GM12878 (cell line): ENCODE results near the gene GRK5. TPM values are rescaled to one million over a fixed set of nuclear protein-coding genes. Genes with fewer than 3 reads are reported as not detected.

Experiments used
- ATAC-seq: fragments of 200-7000 bp; cut with Tn5 transposase; 3 replicates; pipeline ENCODE4 v1.9.1; 2020; ENCODE audit warnings: mild to moderate bottlenecking, moderate library complexity
- BruUV-seq: library from RNA; stranded (reverse); fragments of 400-500 nt; replicated peaks from 2 replicates; lab custom pipeline; 2021; lab: Mats Ljungman, UMichigan
- CTCF ChIA-PET: fragments of 300-600 bp; sonication (Branson Sonifier 250); formaldehyde crosslinking; extraction: SDS; loops from one replicate; lab custom pipeline; 2021; ENCODE audit warnings: inconsistent platforms; lab: Yijun Ruan, JAX
- POLR2A ChIA-PET: fragments of 350-600 bp; formaldehyde crosslinking; extraction: SDS; loops from one replicate; lab custom pipeline; 2021; ENCODE audit warnings: inconsistent platforms; lab: Charles Lee
- RAD21 ChIA-PET: fragments of 300-600 bp; sonication (Branson Sonifier 250); formaldehyde crosslinking; loops from one replicate; lab custom pipeline; 2023; ENCODE audit warnings: antibody characterized with exemption; ENCODE audit not compliant: unreplicated experiment; lab: Charles Lee
- SMC1A ChIA-PET: fragments of 300-600 bp; sonication (Branson Sonifier 250); formaldehyde crosslinking; loops from one replicate; lab custom pipeline; 2023; ENCODE audit not compliant: unreplicated experiment, uncharacterized antibody; lab: Charles Lee
- DNase-seq: peaks from one replicate; pipeline ENCODE4 v3.0.0-alpha.2; 2011; ENCODE audit warnings: low read depth, low spot score
- FAIRE-seq: peaks from 3 replicates; lab custom pipeline; 2011; peaks lifted over from hg19 to GRCh38; lab: Jason Lieb, UNC
- H2AFZ ChIP-seq: 2 replicates; pipeline ENCODE4 v1.6.0; 2011; ENCODE audit warnings: low read depth, low read length, control low read depth; ENCODE audit not compliant: control insufficient read depth
- H3K27ac ChIP-seq: 2 replicates; pipeline ENCODE4 v1.5.1; 2011; ENCODE audit warnings: control low read depth; ENCODE audit not compliant: control insufficient read depth, insufficient read depth
- H3K27me3 ChIP-seq, 2 experiments: replicated peaks in 1 of 2; 2 replicates each; pipeline versions ENCODE4 v1.6.0 to v1.6.1; 2011; ENCODE audit warnings: low read length in 1 of 2; ENCODE audit not compliant: control insufficient read depth in 2 of 2, insufficient read depth in 2 of 2
- H3K36me3 ChIP-seq, 2 experiments: 2 replicates each; pipeline ENCODE4 v1.5.1; 2011; ENCODE audit warnings: low read length in 1 of 2; ENCODE audit not compliant: control insufficient read depth in 2 of 2, insufficient read depth in 2 of 2
- H3K4me1 ChIP-seq: 2 replicates; pipeline ENCODE4 v1.6.1; 2011; ENCODE audit warnings: mild to moderate bottlenecking, low read length, moderate library complexity, mixed read lengths; ENCODE audit not compliant: control insufficient read depth, insufficient read depth
- H3K4me2 ChIP-seq: 2 replicates; pipeline ENCODE4 v1.6.0; 2011; ENCODE audit warnings: control low read depth; ENCODE audit not compliant: control insufficient read depth, insufficient read depth
- H3K4me3 ChIP-seq: fragments of 200-600 bp; sonication (generic); 2 replicates; pipeline ENCODE4 v1.5.1; 2016
- H3K79me2 ChIP-seq: 2 replicates; pipeline ENCODE4 v1.6.0; 2011; ENCODE audit warnings: low read length; ENCODE audit not compliant: control insufficient read depth, insufficient read depth
- H3K9ac ChIP-seq: 2 replicates; pipeline ENCODE4 v1.8.0; 2011; ENCODE audit warnings: low read length, control low read depth, mixed read lengths; ENCODE audit not compliant: control insufficient read depth, insufficient read depth
- H3K9me3 ChIP-seq: replicated peaks from 3 replicates; pipeline ENCODE4 v1.5.1; 2011; ENCODE audit warnings: mild to moderate bottlenecking, low read length; ENCODE audit not compliant: control insufficient read depth, insufficient read depth
- H4K20me1 ChIP-seq: 2 replicates; pipeline ENCODE4 v1.6.0; 2011; ENCODE audit not compliant: control insufficient read depth, insufficient read depth
- CBX5 ChIP-seq: sonication (generic); IDR thresholded peaks from 2 replicates; pipeline ENCODE4 v1.6.1; 2016; ENCODE audit warnings: low read depth, moderate library complexity, mild to moderate bottlenecking, inconsistent platforms
- ETV6 ChIP-seq, 2 experiments: fragments of 450-650 bp in 1 of 2; IDR thresholded peaks in 1 of 2; conservative IDR thresholded peaks in 1 of 2; 2 replicates each; pipeline ENCODE4 v1.6.1; 2014; ENCODE audit warnings: antibody characterized with exemption in 1 of 2, borderline replicate concordance in 1 of 2, low read depth in 1 of 2, mild to moderate bottlenecking in 1 of 2, moderate library complexity in 1 of 2
- FOXK2 ChIP-seq: fragments of 450-650 bp; IDR thresholded peaks from 2 replicates; pipeline ENCODE4 v1.6.1; 2017; ENCODE audit warnings: mild to moderate bottlenecking, moderate library complexity
- FOXM1 ChIP-seq: IDR thresholded peaks from 2 replicates; pipeline ENCODE4 v1.6.1; 2012; ENCODE audit warnings: low read depth, mild to moderate bottlenecking, inconsistent platforms, low read length, moderate library complexity
- IKZF1 ChIP-seq: fragments of 450-650 bp; conservative IDR thresholded peaks from 2 replicates; pipeline ENCODE4 v1.6.1; 2017; ENCODE audit warnings: antibody characterized with exemption, mild to moderate bottlenecking
- JUNB ChIP-seq: IDR thresholded peaks from 2 replicates; pipeline ENCODE4 v1.6.1; 2016; ENCODE audit warnings: antibody characterized with exemption, mild to moderate bottlenecking
- KAT2A ChIP-seq: conservative IDR thresholded peaks from 2 replicates; pipeline ENCODE4 v1.6.1; 2011; ENCODE audit warnings: low read depth, low read length; ENCODE audit not compliant: control insufficient read depth
- MYB ChIP-seq: fragments of 150-350 bp; IDR thresholded peaks from 2 replicates; pipeline ENCODE4 v1.6.1; 2014; ENCODE audit warnings: mild to moderate bottlenecking, low read depth, low read length, borderline replicate concordance
- SMAD5 ChIP-seq: IDR thresholded peaks from 2 replicates; pipeline ENCODE4 v1.6.1; 2016; ENCODE audit warnings: antibody characterized with exemption, low read depth
- SRF ChIP-seq, 2 experiments: IDR thresholded peaks; 2 replicates each; pipeline ENCODE4 v1.6.1; 2011; ENCODE audit warnings: low read depth in 2 of 2, low read length in 2 of 2, mild to moderate bottlenecking in 1 of 2, moderate library complexity in 1 of 2
- TAF1 ChIP-seq: IDR thresholded peaks from 2 replicates; pipeline ENCODE4 v1.6.1; 2011; ENCODE audit warnings: mild to moderate bottlenecking, low read depth, low read length, borderline replicate concordance
- YY1 ChIP-seq: IDR thresholded peaks from 2 replicates; pipeline ENCODE4 v1.6.1; 2011; ENCODE audit warnings: low read depth, mild to moderate bottlenecking, low read length
- ZSCAN29 ChIP-seq: fragments of 450-650 bp; IDR thresholded peaks from 2 replicates; pipeline ENCODE4 v1.6.1; 2017; ENCODE audit warnings: mild to moderate bottlenecking, moderate library complexity
- WGBS: methylation state at CpG from one replicate; pipeline ENCODE4 v1.1.6; 2016; ENCODE audit warnings: low lambda C conversion rate; ENCODE audit not compliant: insufficient replicate concordance, insufficient coverage; ENCODE audit errors: missing lambda C conversion rate; 5-methylcytosine and 5-hydroxymethylcytosine counted together
- in situ Hi-C: fragments of 300-500 bp; cut with MboI; formaldehyde crosslinking; loops from 9 replicates; pipeline ENCODE4 v1.14.3; 2018; ENCODE audit warnings: mixed read lengths
- intact Hi-C: fragments of 100-400 bp; cut with micrococcal nuclease; formaldehyde crosslinking; loops from one replicate; pipeline ENCODE4 v1.14.2; 2022; ENCODE audit not compliant: unreplicated experiment
- polyA plus RNA-seq, 11 experiments: library from polyadenylated mRNA; depleted of rRNA in 4 of 11; unstranded in 6 of 11; stranded (reverse) in 5 of 11; fragments of >200 nt; fragmentation: Nextera tagmentation in 4 of 11; fragmentation: Illumina TruSeq in 1 of 11; extraction: Ambion mirVana in 4 of 11; extraction: Trizol in 1 of 11; gene quantifications; 1 replicate in 1 of 11; 2 replicates in 10 of 11; pipeline versions ENCODE4 v1.2.1 to v1.2.3, GENCODE V29; 2011 to 2016; ENCODE audit warnings: inconsistent platforms in 2 of 11, missing spikeins in 2 of 11, low read depth in 1 of 11
- total RNA-seq, 4 experiments: library from RNA; depleted of rRNA in 3 of 4; stranded (reverse); fragments of >200 nt in 3 of 4; fragmentation: Illumina TruSeq in 1 of 4; extraction: Trizol in 1 of 4; gene quantifications; 2 replicates each; pipeline versions ENCODE4 v1.2.1 to v1.2.3, GENCODE V29; 2013 to 2021
- TF ChIP-seq, protein P1 (sequence below): IDR thresholded peaks from 2 replicates; pipeline ENCODE4 v1.6.1; 2011; ENCODE audit warnings: mild to moderate bottlenecking, low read depth, low read length, moderate library complexity; ENCODE audit not compliant: insufficient replicate concordance
- TF ChIP-seq, protein P2 (sequence below): fragments of 450-650 bp; IDR thresholded peaks from 2 replicates; pipeline ENCODE4 v1.6.1; 2017; ENCODE audit warnings: mild to moderate bottlenecking, moderate library complexity

The GRK5 gene
- total and polyA plus RNA-seq, 10 of the 15 experiments (the other 5 are each of a cell fraction or from before 2014, with no cell fraction given), result 0.11 to 22.1 (median 10.0) TPM

DNA sequence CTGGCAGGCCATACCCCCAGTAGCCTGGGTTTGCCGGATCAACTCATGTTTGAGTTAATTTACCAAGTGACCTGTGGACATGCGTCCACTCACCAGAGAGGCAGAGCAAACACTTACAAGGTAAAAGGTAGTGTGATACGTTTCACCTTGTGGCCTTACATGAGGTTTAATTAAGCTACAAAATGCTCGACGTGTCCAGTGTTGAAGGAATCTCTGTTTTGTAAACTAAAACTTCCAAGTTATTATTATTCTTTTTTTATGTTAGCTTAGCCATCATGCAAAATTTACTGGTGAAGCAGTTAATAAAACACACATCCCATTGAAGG lies 292.3 kb downstream of the GRK5 start:
- intact Hi-C loops (no loop called here), in situ Hi-C loops (no loop called here)
- H2AFZ ChIP-seq, result no peak overlapping the region
- H3K4me2 ChIP-seq, result no peak overlapping the region
- H3K27me3 ChIP-seq, result no peaks in the 10 kb centered on the region
- H3K36me3 ChIP-seq, result peaks cover 0 to 5% of the 10 kb centered on the region in 2 experiments; a peak in 3 of 4 replicates
- POLR2A ChIA-PET, result interaction anchor here (0.6 to 1.2 kb wide), 4 partner anchors 10 to 44 kb away, joined by 3 to 6 read pairs (median 4); no protein-coding TSS in a partner anchor
- ATAC-seq (no peak), DNase-seq (no peak), FAIRE-seq (no peak)
- WGBS, result 87% methylated on average over 5 of the region's 5 CpGs
- H3K4me3 ChIP-seq, result no peak overlapping the region
- no TSS peak for BruUV-seq
- H3K9me3 ChIP-seq, result no peaks in the 10 kb centered on the region
- H3K27ac ChIP-seq, result no peak overlapping the region
- no peak overlapping the region for H3K9ac ChIP-seq
- RAD21 ChIA-PET, result interaction anchor here (1.1 to 2.3 kb wide), 3 partner anchors 17 to 42 kb away, joined by 3 to 10 read pairs (median 3); partner anchors contain the start of gene RGS10
- TF ChIP-seq IKZF1 (no peak), SMAD5 (no peak), MYB (no peak), JUNB (no peak), ZSCAN29 (no peak), FOXK2 (no peak), SRF (IDR thresholded peaks at IDR 0.05; ENCODE audit: low read depth in 2 of 2, low read length in 2 of 2) (no peak), TAF1 (no peak), KAT2A (no peak), CBX5 (no peak), ETV6 (conservative IDR thresholded peaks at IDR 0.05 in 1 of 2, IDR thresholded peaks at IDR 0.05 in 1 of 2; ENCODE audit: borderline replicate concordance in 1 of 2, low read depth in 1 of 2) (no peak), FOXM1 (no peak), YY1 (no peak)
- TF ChIP-seq, protein P1, sequence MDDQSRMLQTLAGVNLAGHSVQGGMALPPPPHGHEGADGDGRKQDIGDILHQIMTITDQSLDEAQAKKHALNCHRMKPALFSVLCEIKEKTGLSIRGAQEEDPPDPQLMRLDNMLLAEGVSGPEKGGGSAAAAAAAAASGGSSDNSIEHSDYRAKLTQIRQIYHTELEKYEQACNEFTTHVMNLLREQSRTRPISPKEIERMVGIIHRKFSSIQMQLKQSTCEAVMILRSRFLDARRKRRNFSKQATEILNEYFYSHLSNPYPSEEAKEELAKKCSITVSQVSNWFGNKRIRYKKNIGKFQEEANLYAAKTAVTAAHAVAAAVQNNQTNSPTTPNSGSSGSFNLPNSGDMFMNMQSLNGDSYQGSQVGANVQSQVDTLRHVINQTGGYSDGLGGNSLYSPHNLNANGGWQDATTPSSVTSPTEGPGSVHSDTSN, result no peak
- TF ChIP-seq, protein P2, sequence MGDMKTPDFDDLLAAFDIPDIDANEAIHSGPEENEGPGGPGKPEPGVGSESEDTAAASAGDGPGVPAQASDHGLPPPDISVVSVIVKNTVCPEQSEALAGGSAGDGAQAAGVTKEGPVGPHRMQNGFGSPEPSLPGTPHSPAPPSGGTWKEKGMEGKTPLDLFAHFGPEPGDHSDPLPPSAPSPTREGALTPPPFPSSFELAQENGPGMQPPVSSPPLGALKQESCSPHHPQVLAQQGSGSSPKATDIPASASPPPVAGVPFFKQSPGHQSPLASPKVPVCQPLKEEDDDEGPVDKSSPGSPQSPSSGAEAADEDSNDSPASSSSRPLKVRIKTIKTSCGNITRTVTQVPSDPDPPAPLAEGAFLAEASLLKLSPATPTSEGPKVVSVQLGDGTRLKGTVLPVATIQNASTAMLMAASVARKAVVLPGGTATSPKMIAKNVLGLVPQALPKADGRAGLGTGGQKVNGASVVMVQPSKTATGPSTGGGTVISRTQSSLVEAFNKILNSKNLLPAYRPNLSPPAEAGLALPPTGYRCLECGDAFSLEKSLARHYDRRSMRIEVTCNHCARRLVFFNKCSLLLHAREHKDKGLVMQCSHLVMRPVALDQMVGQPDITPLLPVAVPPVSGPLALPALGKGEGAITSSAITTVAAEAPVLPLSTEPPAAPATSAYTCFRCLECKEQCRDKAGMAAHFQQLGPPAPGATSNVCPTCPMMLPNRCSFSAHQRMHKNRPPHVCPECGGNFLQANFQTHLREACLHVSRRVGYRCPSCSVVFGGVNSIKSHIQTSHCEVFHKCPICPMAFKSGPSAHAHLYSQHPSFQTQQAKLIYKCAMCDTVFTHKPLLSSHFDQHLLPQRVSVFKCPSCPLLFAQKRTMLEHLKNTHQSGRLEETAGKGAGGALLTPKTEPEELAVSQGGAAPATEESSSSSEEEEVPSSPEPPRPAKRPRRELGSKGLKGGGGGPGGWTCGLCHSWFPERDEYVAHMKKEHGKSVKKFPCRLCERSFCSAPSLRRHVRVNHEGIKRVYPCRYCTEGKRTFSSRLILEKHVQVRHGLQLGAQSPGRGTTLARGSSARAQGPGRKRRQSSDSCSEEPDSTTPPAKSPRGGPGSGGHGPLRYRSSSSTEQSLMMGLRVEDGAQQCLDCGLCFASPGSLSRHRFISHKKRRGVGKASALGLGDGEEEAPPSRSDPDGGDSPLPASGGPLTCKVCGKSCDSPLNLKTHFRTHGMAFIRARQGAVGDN, result no peak
- no peaks in the 10 kb centered on the region for H3K79me2 ChIP-seq
- H3K4me1 ChIP-seq, result peaks cover 29% of the 10 kb centered on the region
- CTCF ChIA-PET, result interaction anchor here (0.6 to 2.5 kb wide), 6 partner anchors 10 to 300 kb away, joined by 3 to 19 read pairs (median 3); partner anchors contain the start of gene GRK5
- SMC1A ChIA-PET, result interaction anchor here (0.8 to 3.8 kb wide), 12 partner anchors 9 to 94 kb away, joined by 3 to 19 read pairs (median 5); no protein-coding TSS in a partner anchor
- no peaks in the 10 kb centered on the region for H4K20me1 ChIP-seq
